Gastrocnemius medialis (tissue), 4 donors: Measurements from ENCODE around the gene EMILIN2.

Source experiments
- CTCF ChIP-seq, 5 experiments: fragments of 450-650 bp in 3 of 5; fragments of 200-600 bp in 2 of 5; sonication (generic) in 2 of 5; IDR thresholded peaks in 4 of 5; conservative IDR thresholded peaks in 1 of 5; 1 replicate in 4 of 5; 2 replicates in 1 of 5; pipeline ENCODE4 v1.5.1; 2016 to 2019; ENCODE audit warnings: antibody characterized with exemption in 5 of 5, mild to moderate bottlenecking in 3 of 5, moderate library complexity in 3 of 5
- POLR2A ChIP-seq, 2 donors: fragments of 450-650 bp; IDR thresholded peaks; one replicate each; pipeline ENCODE4 v1.6.1; 2017; ENCODE audit warnings: antibody characterized with exemption in 2 of 2, mild to moderate bottlenecking in 2 of 2, moderate library complexity in 2 of 2

GRCh38 chr18:2879889-2880288 lies 33.1 kb downstream of the EMILIN2 start:
- no peak for TF ChIP-seq CTCF (IDR thresholded peaks at IDR 0.05 in 4 of 5, conservative IDR thresholded peaks at IDR 0.05 in 1 of 5)
- TF ChIP-seq POLR2A (IDR thresholded peaks at IDR 0.05): no peak
